Measurements from ENCODE around the gene HAS3. TPM values are rescaled to one million over a fixed set of nuclear protein-coding genes. Genes with fewer than 3 reads are reported as not detected.
"Not testable (repeated sequence)": the region's sequence is repeated elsewhere in the genome, so short reads cannot be mapped to it uniquely, and the experiment has no call there.

Gene HAS3
- total and polyA plus RNA-seq, 9 donors = 0.83 to 3.2 (median 1.8) TPM

DNA sequence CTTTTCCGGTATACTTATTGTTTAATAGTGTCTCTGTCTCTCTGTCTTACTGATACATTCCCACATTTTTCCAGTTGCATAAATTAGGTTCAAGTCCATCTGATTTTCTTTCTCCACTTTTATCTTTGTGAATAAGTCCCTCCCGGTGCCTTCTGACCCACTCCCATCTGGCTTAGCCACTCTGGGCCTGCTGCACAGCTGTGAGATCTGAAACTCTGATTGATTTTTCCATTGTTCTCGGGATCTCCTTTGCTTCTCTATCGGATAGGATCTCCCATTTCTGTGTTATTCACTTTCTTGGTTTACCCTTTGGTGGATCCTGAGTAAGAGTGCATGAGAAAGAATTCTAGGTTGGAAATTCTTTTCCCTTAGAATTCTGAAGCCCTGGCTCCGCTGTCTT is 35.6 kb downstream of the HAS3 start:
- no peaks in the 10 kb centered on the region for H3K27me3 ChIP-seq
- intact Hi-C loops (cut with DNase I) = no loop called here
- peaks cover 1% of the 10 kb centered on the region for H3K4me1 ChIP-seq (ENCODE audit: insufficient read depth)
- H3K27ac ChIP-seq = no peak overlapping the region
- no peak for DNase-seq
- no peaks in the 10 kb centered on the region for H3K36me3 ChIP-seq
- WGBS, 3 donors = 87 to 89% (median 88%) methylated on average over 5 of the region's 5 CpGs
- H3K4me3 ChIP-seq = no peak overlapping the region
- TF ChIP-seq CTCF (IDR thresholded peaks at IDR 0.05) (no peak), EP300 (IDR thresholded peaks at IDR 0.05) (no peak), POLR2A (IDR thresholded peaks at IDR 0.05) (no peak)
- H3K9me3 ChIP-seq = no peaks in the 10 kb centered on the region

DNA sequence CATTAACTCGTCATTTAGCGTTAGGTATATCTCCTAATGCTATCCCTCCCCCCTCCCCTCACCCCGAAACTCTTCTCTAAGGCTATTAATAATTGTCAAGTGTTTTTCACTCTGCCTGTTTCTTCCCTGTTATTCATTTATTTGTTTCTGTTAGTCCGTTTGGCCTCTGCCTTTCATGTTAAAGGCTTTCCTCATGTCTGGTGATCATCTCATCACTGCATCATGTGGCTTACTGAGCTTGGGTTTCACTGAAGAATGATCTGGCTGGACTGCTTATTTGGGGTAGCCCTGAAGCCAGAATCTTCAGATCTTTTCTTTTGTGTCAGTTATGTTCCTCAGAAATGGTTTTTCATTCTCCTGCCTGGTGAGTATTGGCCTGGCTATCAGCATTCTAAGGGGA is 36.5 kb downstream of the HAS3 start:
- no peaks in the 10 kb centered on the region for H3K27me3 ChIP-seq
- H3K4me1 ChIP-seq (ENCODE audit: insufficient read depth) = peaks cover 3% of the 10 kb centered on the region
- TF ChIP-seq POLR2A (IDR thresholded peaks at IDR 0.05) (no peak), EP300 (IDR thresholded peaks at IDR 0.05) (no peak), CTCF (IDR thresholded peaks at IDR 0.05) (no peak)
- H3K36me3 ChIP-seq = no peaks in the 10 kb centered on the region
- intact Hi-C loops (cut with DNase I) = no loop called here
- H3K4me3 ChIP-seq = no peak overlapping the region
- H3K27ac ChIP-seq = no peak overlapping the region
- DNase-seq = no peak
- 94 to 96% (median 95%) methylated on average over 4 of the region's 4 CpGs for WGBS, 3 donors
- no peaks in the 10 kb centered on the region for H3K9me3 ChIP-seq

DNA sequence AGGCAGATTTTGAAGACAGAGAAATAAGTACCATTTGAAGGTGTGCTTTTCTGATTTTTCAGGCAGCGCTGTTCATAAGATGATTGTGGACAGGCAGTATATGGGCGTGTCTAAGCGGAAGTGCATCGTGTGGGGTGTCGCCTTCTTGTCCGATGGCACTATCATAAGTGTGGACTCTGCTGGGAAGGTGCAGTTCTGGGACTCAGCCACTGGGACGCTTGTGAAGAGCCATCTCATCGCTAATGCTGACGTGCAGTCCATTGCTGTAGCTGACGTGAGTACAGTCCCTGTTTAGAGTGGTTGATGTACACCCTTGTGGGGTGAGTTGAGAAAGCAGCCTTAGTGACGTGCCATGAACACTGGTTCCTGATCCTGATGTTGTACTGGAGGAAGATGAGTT is 37.7 kb downstream of the HAS3 start:
- no peaks in the 10 kb centered on the region for H3K36me3 ChIP-seq
- intact Hi-C loops (cut with DNase I) = no loop called here

GRCh38 chr16:69145658-69146057 is 40.2 kb downstream of the HAS3 start:
- no peak for DNase-seq
- no peaks in the 10 kb centered on the region for H3K9me3 ChIP-seq
- intact Hi-C loops (cut with DNase I) = loop anchor here in 1 of 4 donors (5.0 kb wide), 1 partner anchor 142 kb away; no protein-coding TSS in a partner anchor
- H3K4me1 ChIP-seq (ENCODE audit: insufficient read depth) = peaks cover 3% of the 10 kb centered on the region
- 9 to 17% (median 10%) methylated on average over 4 of the region's 4 CpGs for WGBS, 3 donors
- no peak overlapping the region for H3K4me3 ChIP-seq
- no peaks in the 10 kb centered on the region for H3K27me3 ChIP-seq
- no peaks in the 10 kb centered on the region for H3K36me3 ChIP-seq
- peak overlapping the region in 1 of 2 donors; percentile 51 for H3K27ac ChIP-seq
- TF ChIP-seq CTCF (IDR thresholded peaks at IDR 0.05) = no peak
- no peak for TF ChIP-seq EP300 (IDR thresholded peaks at IDR 0.05)
- no peak for TF ChIP-seq POLR2A (IDR thresholded peaks at IDR 0.05)

More for the DNA sequence above, 37.7 kb downstream of the HAS3 start:
- DNase-seq = no peak
- TF ChIP-seq CTCF (IDR thresholded peaks at IDR 0.05) (no peak), POLR2A (IDR thresholded peaks at IDR 0.05) (no peak), EP300 (IDR thresholded peaks at IDR 0.05) (no peak)
- 83 to 89% (median 87%) methylated on average over 11 of the region's 11 CpGs for WGBS, 3 donors
- Histone ChIP-seq H3K4me3 (no peak overlapping the region), H3K27me3 (no peaks in the 10 kb centered on the region), H3K27ac (no peak overlapping the region), H3K9me3 (no peaks in the 10 kb centered on the region), H3K4me1 (ENCODE audit: insufficient read depth) (peaks cover 3% of the 10 kb centered on the region)

DNA sequence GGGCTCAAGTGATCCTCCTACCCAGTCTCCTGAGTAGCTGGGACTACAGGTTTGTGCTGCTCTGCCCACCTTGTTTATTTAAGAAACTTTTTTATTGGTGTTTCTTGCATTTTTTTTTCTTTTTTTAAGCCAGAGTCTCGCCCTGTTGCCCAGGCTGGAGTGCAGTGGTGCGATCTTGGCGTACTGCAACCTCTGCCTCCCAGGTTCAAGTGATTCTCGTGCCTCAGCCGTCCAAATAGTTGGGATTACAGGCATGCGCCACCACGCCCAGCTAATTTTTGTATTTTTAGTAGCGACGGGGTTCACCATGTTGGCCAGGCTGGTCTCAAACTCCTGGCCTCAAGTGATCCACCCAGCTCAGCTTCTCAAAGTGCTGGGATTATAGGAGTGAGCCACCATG is 44.2 kb downstream of the HAS3 start:
- intact Hi-C loops (cut with DNase I) = loop anchor here (2.0 to 5.0 kb wide), 2 partner anchors 137 to 138 kb away; no protein-coding TSS in a partner anchor
- not testable (repeated sequence) for H3K4me1 ChIP-seq (ENCODE audit: insufficient read depth); H3K36me3 ChIP-seq; H3K27ac ChIP-seq; DNase-seq; H3K4me3 ChIP-seq; H3K9me3 ChIP-seq; H3K27me3 ChIP-seq
- 84 to 87% (median 86%) methylated on average over 9 of the region's 9 CpGs for WGBS, 3 donors
